SK-N-MC (cell line): ENCODE results near the gene PITPNC1.

ENCODE experiments used
- EZH2 ChIP-seq: fragments of 200-600 bp; sonication (generic); IDR thresholded peaks from one replicate; pipeline ENCODE4 v1.6.1; 2017; ENCODE audit warnings: antibody characterized with exemption
- FOXP2 ChIP-seq: optimal IDR thresholded peaks from 2 replicates; pipeline ENCODE3; 2011; ENCODE audit warnings: mild to moderate bottlenecking, moderate library complexity; ENCODE audit not compliant: insufficient read depth; ENCODE audit errors: extremely low read length, control extremely low read depth
- POLR2AphosphoS5 ChIP-seq: IDR thresholded peaks from 2 replicates; pipeline ENCODE4 v1.6.1; 2012; ENCODE audit warnings: mild to moderate bottlenecking, low read depth, low read length, borderline replicate concordance

DNA sequence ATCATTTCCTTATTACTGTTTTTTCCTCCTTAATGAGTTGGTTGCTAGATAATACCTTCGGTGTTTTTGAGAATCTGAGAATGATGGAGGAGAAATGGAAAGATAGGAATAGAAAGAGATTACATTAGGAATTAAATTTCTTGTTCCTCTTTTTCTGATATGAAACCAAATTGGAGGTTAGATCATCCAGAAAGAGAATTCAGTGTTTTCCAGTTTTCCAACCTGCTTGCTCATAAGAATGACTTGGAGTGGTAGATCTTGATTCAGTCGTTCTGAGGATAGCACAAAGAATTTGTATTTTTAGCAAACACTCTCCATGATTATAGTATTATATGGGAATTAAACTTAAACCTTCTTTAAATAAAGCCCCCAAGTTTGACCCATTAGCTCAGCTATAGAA, 35.9 kb downstream of the PITPNC1 start:
- TF ChIP-seq POLR2AphosphoS5: no peak
- no peak for TF ChIP-seq EZH2
- no peak for TF ChIP-seq FOXP2
